Suprapubic skin (tissue), 3 donors: ENCODE results near the gene PPP2R2B.

ENCODE experiments used
- CTCF ChIP-seq, 2 donors: fragments of 200-600 bp in 1 of 2; fragments of 450-650 bp in 1 of 2; sonication (generic) in 1 of 2; IDR thresholded peaks; one replicate each; pipeline ENCODE4 v1.5.1; 2016 to 2019; ENCODE audit warnings: antibody characterized with exemption in 2 of 2, mild to moderate bottlenecking in 1 of 2, moderate library complexity in 1 of 2
- POLR2A ChIP-seq, 2 donors: fragments of 450-650 bp; IDR thresholded peaks; one replicate each; pipeline ENCODE4 v1.6.1; 2017; ENCODE audit warnings: antibody characterized with exemption in 2 of 2, mild to moderate bottlenecking in 2 of 2, moderate library complexity in 2 of 2

- TF ChIP-seq CTCF (IDR thresholded peaks at IDR 0.05) (peak in 1 of 2 donors; percentile 70), POLR2A (IDR thresholded peaks at IDR 0.05) (no peak)
Observed at GRCh38 chr5:146533260-146533857, 345.2 kb downstream of the PPP2R2B start.
